Common myeloid progenitor, CD34-positive (primary cell): Measurements from ENCODE around the gene ATF2. TPM values are rescaled to one million over a fixed set of nuclear protein-coding genes. Genes with fewer than 3 reads are reported as not detected.

Experiments
- CTCF ChIA-PET: fragments of 350-600 bp; sonication (Branson Sonifier 250); formaldehyde crosslinking; loops from one replicate; lab custom pipeline; 2021; ENCODE audit warnings: antibody characterized with exemption; lab: Charles Lee
- POLR2A ChIA-PET: fragments of 350-600 bp; sonication (Branson Sonifier 250); formaldehyde crosslinking; loops from one replicate; lab custom pipeline; 2021; ENCODE audit warnings: antibody characterized with exemption; lab: Charles Lee
- DNase-seq, 3 donors: peaks; one replicate each; pipeline versions ENCODE4 v3.0.0 to v3.0.0-alpha.2; 2013
- H3K27ac ChIP-seq, 2 experiments: 1 replicate in 1 of 2; 2 replicates in 1 of 2; pipeline ENCODE4 v1.7.0; 2013; ENCODE audit warnings: inconsistent platforms in 2 of 2, low read length in 2 of 2, mild to moderate bottlenecking in 2 of 2, low read depth in 1 of 2, moderate library complexity in 1 of 2; ENCODE audit not compliant: severe bottlenecking in 2 of 2, insufficient read depth in 1 of 2, poor library complexity in 1 of 2
- H3K27me3 ChIP-seq, 5 experiments: replicated peaks in 2 of 5; 1 replicate in 3 of 5; 2 replicates in 2 of 5; pipeline versions ENCODE4 v1.6.1 to v1.7.0; 2013; ENCODE audit warnings: low read length in 4 of 5, mild to moderate bottlenecking in 2 of 5, moderate library complexity in 2 of 5, inconsistent platforms in 1 of 5; ENCODE audit not compliant: insufficient read depth in 5 of 5, control insufficient read depth in 4 of 5
- H3K36me3 ChIP-seq, 4 experiments: 1 replicate in 2 of 4; 2 replicates in 2 of 4; pipeline versions ENCODE4 v1.6.1 to v1.7.0; 2013; ENCODE audit warnings: low read length in 3 of 4, control low read depth in 1 of 4, mild to moderate bottlenecking in 1 of 4; ENCODE audit not compliant: control insufficient read depth in 4 of 4, insufficient read depth in 4 of 4
- H3K4me1 ChIP-seq, 4 experiments: 1 replicate in 3 of 4; 2 replicates in 1 of 4; pipeline versions ENCODE4 v1.6.1 to v1.7.1; 2013; ENCODE audit warnings: low read length in 3 of 4, mild to moderate bottlenecking in 3 of 4, control low read depth in 1 of 4, inconsistent platforms in 1 of 4, moderate library complexity in 1 of 4; ENCODE audit not compliant: control insufficient read depth in 4 of 4, insufficient read depth in 4 of 4; ENCODE audit errors: control extremely low read depth in 1 of 4
- H3K4me3 ChIP-seq, 7 experiments: 1 replicate in 4 of 7; 2 replicates in 3 of 7; pipeline versions ENCODE4 v1.5.1 to v1.7.0; 2013; ENCODE audit warnings: mild to moderate bottlenecking in 7 of 7, low read length in 6 of 7, moderate library complexity in 6 of 7, inconsistent platforms in 2 of 7, low read depth in 2 of 7, control low read depth in 1 of 7; ENCODE audit not compliant: insufficient read depth in 4 of 7, control insufficient read depth in 1 of 7; ENCODE audit errors: extremely low read depth in 1 of 7
- H3K9me3 ChIP-seq, 5 experiments: 1 replicate in 4 of 5; 2 replicates in 1 of 5; pipeline versions ENCODE4 v1.6.1 to v1.7.1; 2013; ENCODE audit warnings: low read length in 4 of 5, mild to moderate bottlenecking in 2 of 5, inconsistent platforms in 1 of 5, low read depth in 1 of 5, moderate library complexity in 1 of 5; ENCODE audit not compliant: control insufficient read depth in 4 of 5, insufficient read depth in 2 of 5; ENCODE audit errors: control extremely low read depth in 1 of 5
- WGBS: methylation state at CpG from one replicate; pipeline ENCODE4 v1.1.5; 2013; ENCODE audit not compliant: insufficient coverage; 5-methylcytosine and 5-hydroxymethylcytosine counted together
- polyA plus RNA-seq: library from polyadenylated mRNA; unstranded; fragments of 120-200 nt; gene quantifications from one replicate; pipeline ENCODE4 v1.2.1, GENCODE V29; 2013

Gene ATF2
- 46.2 TPM for polyA plus RNA-seq

DNA sequence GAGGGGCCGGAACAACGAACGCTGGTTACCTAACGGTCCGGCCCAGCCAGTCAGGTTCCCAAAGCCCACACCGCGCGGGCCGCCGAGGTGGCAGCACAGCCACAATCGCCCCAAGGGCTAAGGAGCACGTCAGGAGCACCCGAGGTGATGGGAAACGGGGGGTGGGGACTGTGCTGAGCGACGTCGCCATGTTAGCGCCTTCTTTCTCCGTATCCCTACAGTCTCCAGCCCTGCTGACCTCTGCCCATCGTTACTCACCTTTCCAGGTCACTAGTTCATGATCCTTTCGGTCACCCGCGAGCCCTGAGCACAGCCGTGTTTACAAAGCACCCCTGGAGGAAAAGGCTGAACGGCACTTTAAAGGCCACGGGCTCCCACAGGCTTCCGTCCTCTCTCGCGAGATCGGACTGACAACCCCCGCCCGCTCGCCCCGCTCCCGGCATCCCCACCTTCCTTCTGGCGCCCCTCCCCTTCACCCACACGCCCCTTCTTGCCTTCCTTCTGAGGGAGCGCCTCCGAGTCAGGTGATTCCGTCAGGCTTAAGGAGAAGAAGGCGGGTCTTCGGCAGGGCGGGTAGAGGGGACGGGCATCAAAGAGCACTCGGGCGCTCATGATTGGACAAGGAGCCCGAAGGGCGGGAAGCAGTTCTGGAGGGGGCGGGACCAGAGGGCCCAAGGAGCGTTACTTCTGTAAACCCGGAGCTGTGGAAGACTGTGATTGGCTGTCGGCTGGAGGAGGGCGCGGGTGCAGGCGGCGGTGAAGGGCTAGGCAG lies at the start of gene ATF2:
Gene ATF2, minus strand, starts transcription at position 412 of the 772 bp plus-strand sequence. CDS start 31,760 bp downstream, outside the sequence.
- 0% methylated on average over 49 of the region's 56 CpGs for WGBS

DNA sequence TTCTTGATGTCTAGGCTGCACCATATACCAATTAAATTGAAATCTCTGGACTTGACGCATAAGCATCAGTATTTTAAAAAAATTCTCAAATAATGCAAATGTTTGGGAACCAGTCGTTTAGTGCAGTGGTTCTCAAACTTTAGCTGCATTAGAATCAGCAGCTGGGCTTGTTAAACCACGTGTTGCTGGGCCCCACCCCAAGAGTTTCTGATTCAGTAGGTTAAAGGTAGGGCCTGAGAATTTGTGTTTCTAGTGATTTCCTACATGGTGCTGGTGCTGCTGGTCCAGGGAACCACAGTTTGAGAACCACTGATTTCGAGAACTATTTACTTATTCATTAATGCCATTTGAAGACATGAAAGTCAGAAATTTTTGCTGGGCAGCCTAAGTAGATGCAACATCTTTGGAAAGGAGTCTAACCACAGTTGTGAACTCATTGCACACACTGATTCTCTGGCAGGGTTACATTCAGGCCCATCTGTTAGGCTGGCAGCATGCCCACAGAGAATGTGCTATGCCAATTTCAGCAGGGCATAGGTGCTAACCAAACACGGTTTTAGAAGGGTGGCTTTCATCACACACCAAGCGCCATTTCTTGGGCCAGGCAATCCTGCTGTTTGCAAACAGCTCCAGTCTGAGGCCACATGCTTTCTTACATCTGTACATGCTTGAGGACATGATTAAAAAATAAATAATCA lies 39.9 kb upstream of the ATF2 start:
- Histone ChIP-seq H3K4me1 (no peaks in the 10 kb centered on the region), H3K9me3 (no peaks in the 10 kb centered on the region), H3K36me3 (no peaks in the 10 kb centered on the region), H3K27ac (no peak overlapping the region), H3K4me3 (no peak overlapping the region), H3K27me3 (peaks cover 0 to 2% (median 0%) of the 10 kb centered on the region in 5 experiments)
- no peak for DNase-seq
- POLR2A ChIA-PET: no interaction called here
- WGBS: 95% methylated on average over 5 of the region's 6 CpGs
- CTCF ChIA-PET: interaction anchor here (1.0 to 1.3 kb wide), 3 partner anchors 11 to 101 kb away, joined by 4 to 5 read pairs (median 4); no protein-coding TSS in a partner anchor

More for the DNA sequence above, at the start of gene ATF2:
- peak; percentile 100 for DNase-seq
- CTCF ChIA-PET: interaction anchor here (2.1 kb wide), 1 partner anchor 10 kb away, joined by 16 read pairs; no protein-coding TSS in a partner anchor
- Histone ChIP-seq H3K4me1 (peaks cover 9 to 28% (median 17%) of the 10 kb centered on the region in 4 experiments), H3K9me3 (no peaks in the 10 kb centered on the region), H3K36me3 (no peaks in the 10 kb centered on the region), H3K27ac (peak within 1 kb of the TSS; percentile 97 to 99), H3K27me3 (no peaks in the 10 kb centered on the region), H3K4me3 (peak within 1 kb of the TSS; percentile 69 to 100 (median 99))
- POLR2A ChIA-PET: interaction anchor here (0.5 to 2.3 kb wide), 6 partner anchors 10 to 1180 kb away, joined by 3 to 11 read pairs (median 4); partner anchors contain the start of gene ATP5MC3

DNA sequence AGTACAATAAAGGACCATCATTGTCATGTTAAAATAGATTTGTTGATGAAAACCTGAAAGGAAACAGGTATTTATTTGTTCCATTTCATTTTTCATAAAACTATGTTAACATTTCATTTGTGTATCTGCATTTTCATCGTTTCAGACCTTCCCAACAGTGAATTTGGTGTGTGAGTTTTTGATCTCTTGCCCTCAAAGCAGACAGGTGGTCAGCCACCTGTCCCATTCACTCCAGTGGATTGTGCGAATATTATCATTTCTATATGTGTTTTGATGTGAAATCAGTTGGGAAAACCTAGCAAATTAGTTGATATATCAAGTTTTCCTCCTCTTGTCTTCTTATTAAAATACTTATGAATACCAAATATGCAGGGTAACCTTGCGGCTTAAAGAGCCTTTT lies 38.9 kb upstream of the ATF2 start:
- Histone ChIP-seq H3K4me1 (no peaks in the 10 kb centered on the region), H3K27me3 (peaks cover 0 to 5% (median 0%) of the 10 kb centered on the region in 5 experiments), H3K36me3 (no peaks in the 10 kb centered on the region), H3K4me3 (no peak overlapping the region), H3K9me3 (no peaks in the 10 kb centered on the region), H3K27ac (no peak overlapping the region)
- no peak for DNase-seq
- no CpG with 5 or more reads among the region's 3 CpGs for WGBS
- ChIA-PET POLR2A (no interaction called here), CTCF (interaction anchor here (1.3 kb wide), 1 partner anchor 12 kb away, joined by 4 read pairs; no protein-coding TSS in a partner anchor)

DNA sequence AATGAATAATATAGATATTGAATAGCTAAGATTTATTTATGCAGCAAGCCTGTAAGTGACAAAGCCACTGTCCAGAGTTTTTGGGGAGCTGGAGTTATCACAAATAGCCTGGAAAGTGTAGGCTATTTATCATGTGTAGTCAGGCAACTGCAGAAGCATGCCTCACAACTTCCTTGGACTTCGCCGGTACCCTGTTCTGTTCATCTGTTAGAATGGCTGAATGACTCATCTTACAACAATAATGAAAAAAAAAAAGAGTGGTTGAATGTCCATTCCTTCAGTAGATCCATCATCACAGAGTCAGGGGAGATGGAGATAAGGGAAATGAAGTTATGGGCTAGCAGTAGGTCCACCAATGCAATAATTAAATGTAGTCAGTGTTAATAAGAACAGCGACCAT lies 37.5 kb upstream of the ATF2 start:
- no peaks in the 10 kb centered on the region for H3K36me3 ChIP-seq
- ChIA-PET POLR2A (interaction anchor here (0.6 kb wide), 1 partner anchor 106 kb away, joined by 3 read pairs; no protein-coding TSS in a partner anchor), CTCF (interaction anchor here (2.4 to 2.5 kb wide), 2 partner anchors 36 to 77 kb away, joined by 5 to 9 read pairs; no protein-coding TSS in a partner anchor)
- no peak overlapping the region for H3K4me3 ChIP-seq
- peaks cover 0 to 8% (median 0%) of the 10 kb centered on the region in 5 experiments for H3K27me3 ChIP-seq
- no peaks in the 10 kb centered on the region for H3K9me3 ChIP-seq
- H3K27ac ChIP-seq: no peak overlapping the region
- H3K4me1 ChIP-seq: no peaks in the 10 kb centered on the region
- WGBS: no CpG with 5 or more reads among the region's 3 CpGs
- DNase-seq: no peak

DNA sequence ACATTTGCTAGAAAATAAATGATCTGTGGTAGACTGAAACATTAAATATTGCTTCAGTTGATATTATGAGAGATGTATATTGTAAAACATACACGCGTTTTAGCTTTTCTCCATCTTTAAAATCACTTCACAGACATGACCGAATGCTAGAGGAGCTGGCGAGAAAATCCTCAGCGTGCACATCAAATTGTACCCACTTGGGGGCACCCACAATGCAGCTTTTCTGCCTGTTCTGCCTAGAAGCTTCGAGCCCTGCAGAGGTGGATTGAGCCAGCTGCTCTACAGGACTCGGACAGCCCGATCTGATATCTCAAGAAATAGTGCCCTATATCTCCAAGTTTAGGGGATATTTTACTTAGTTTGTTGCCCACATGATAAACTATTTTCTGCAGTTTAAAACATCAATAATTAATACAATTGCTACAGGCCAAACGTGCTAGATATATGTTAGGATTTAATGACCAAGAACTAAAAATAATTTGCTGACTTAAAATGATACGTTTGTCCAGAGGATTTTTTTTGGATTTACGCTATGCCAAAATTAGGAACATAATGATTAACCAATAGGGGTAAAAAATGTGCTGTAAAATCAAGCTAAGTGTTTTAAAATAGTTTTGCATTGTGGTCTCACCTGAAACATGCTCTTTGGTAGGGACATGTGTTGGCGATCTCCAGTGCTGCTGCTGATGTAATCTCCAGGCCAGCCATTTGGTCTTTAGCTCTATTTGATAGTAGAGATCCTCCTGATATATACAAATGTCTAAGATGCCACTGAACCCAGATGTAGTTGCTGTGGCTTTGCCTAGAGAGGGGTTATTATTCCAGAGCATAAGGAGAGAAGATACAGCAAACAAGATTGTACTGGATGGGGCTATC lies 35.9 kb upstream of the ATF2 start:
- Histone ChIP-seq H3K4me1 (no peaks in the 10 kb centered on the region), H3K36me3 (no peaks in the 10 kb centered on the region), H3K4me3 (no peak overlapping the region), H3K27ac (no peak overlapping the region), H3K9me3 (peaks cover 0 to 3% (median 0%) of the 10 kb centered on the region in 5 experiments), H3K27me3 (peaks cover 0 to 8% (median 0%) of the 10 kb centered on the region in 5 experiments)
- DNase-seq: peak; percentile 41 to 65 (median 56)
- 42% methylated on average over 9 of the region's 12 CpGs for WGBS
- ChIA-PET POLR2A (no interaction called here), CTCF (interaction anchor here (0.9 to 2.5 kb wide), 6 partner anchors 9 to 455 kb away, joined by 3 to 9 read pairs (median 5); no protein-coding TSS in a partner anchor)

DNA sequence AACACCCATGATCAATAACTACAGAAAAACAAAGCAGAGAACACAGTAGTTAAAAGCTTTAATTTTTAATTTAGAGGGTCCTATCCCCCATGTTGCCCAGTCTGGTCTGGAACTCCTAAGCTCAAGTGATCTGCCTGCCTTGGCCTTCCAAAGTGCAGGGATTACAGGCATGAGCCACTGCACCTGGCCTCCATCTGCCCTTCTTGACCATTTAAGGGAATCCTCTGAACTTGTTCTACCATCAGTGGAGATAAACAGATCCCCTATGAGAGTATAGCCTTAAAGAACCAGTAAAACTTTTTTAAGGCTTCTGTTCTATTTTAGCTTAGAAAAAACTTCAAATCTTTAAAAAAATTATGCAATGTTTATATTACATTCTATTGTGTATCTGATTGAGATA lies 27.0 kb upstream of the ATF2 start:
- Histone ChIP-seq H3K27me3 (peaks cover 0 to 5% (median 0%) of the 10 kb centered on the region in 5 experiments), H3K27ac (no peak overlapping the region), H3K36me3 (no peaks in the 10 kb centered on the region), H3K9me3 (peaks cover 0 to 5% (median 0%) of the 10 kb centered on the region in 5 experiments), H3K4me3 (no peak overlapping the region), H3K4me1 (no peaks in the 10 kb centered on the region)
- no peak for DNase-seq
- ChIA-PET POLR2A (no interaction called here), CTCF (interaction anchor here (1.2 to 1.8 kb wide), 3 partner anchors 9 to 12 kb away, joined by 4 to 5 read pairs (median 4); no protein-coding TSS in a partner anchor)
